GM19351 (cell line): ENCODE results near the gene CEP170B.
"Not testable (repeated sequence)": the region's sequence is repeated elsewhere in the genome, so short reads cannot be mapped to it uniquely, and the experiment has no call there.

Experiments used
- ATAC-seq: cut with Tn5 transposase; IDR thresholded peaks from one replicate; pipeline ENCODE4 v1.9.1; 2021; ENCODE audit warnings: mild to moderate bottlenecking, moderate library complexity; ENCODE audit not compliant: unreplicated experiment

The CEP170B gene

GRCh38 chr14:104903990-104904389 lies 38.9 kb downstream of the CEP170B start:
- no peak for ATAC-seq

- not testable (repeated sequence) for ATAC-seq
Measured at GRCh38 chr14:104904650-104905578, 39.8 kb downstream of the CEP170B start.

GRCh38 chr14:104905579-104905933 lies 40.5 kb downstream of the CEP170B start:
- not testable (repeated sequence) for ATAC-seq

GRCh38 chr14:104908303-104908702 lies 43.2 kb downstream of the CEP170B start:
- no peak for ATAC-seq

GRCh38 chr14:104912053-104912452 lies 47.0 kb downstream of the CEP170B start:
- ATAC-seq, result no peak

- no peak for ATAC-seq
Measured at GRCh38 chr14:104913435-104913834, 48.4 kb downstream of the CEP170B start.

GRCh38 chr14:104917116-104917515 lies 52.0 kb downstream of the CEP170B start:
- no peak for ATAC-seq

- ATAC-seq, result no peak
Measured at GRCh38 chr14:104917993-104918392, 52.9 kb downstream of the CEP170B start.

- not testable (repeated sequence) for ATAC-seq
Measured at GRCh38 chr14:104919152-104919992, 54.3 kb downstream of the CEP170B start.

- no peak for ATAC-seq
Measured at GRCh38 chr14:104919993-104920315, 54.9 kb downstream of the CEP170B start.

- no peak for ATAC-seq
Measured at GRCh38 chr14:104923640-104924420, 58.8 kb downstream of the CEP170B start.

- no peak for ATAC-seq
Measured at GRCh38 chr14:104924421-104925213, 59.5 kb downstream of the CEP170B start, which contains the start of gene PLD4. TSS of gene PLD4 (plus strand) at chr14:104924879. CDS start at chr14:104927141, 2,262 bp downstream.

GRCh38 chr14:104925214-104925854 lies 60.3 kb downstream of the CEP170B start:
- ATAC-seq, result no peak

GRCh38 chr14:104925855-104926609 lies 61.0 kb downstream of the CEP170B start:
- no peak for ATAC-seq

- peak; percentile 89 for ATAC-seq
Measured at GRCh38 chr14:104926619-104927431, 61.8 kb downstream of the CEP170B start.

- no peak for ATAC-seq
Measured at GRCh38 chr14:104927432-104927816, 62.4 kb downstream of the CEP170B start.

- ATAC-seq, result no peak
Measured at GRCh38 chr14:104927901-104928300, 62.8 kb downstream of the CEP170B start.
